Hematopoietic multipotent progenitor cell treated with erythropoietin and hydrocortisone succinate and interleukin-3 and kit ligand, for 8 days (in vitro differentiated cells): ENCODE results near the gene SCAI.
"Not testable (repeated sequence)": the region's sequence is repeated elsewhere in the genome, so short reads cannot be mapped to it uniquely, and the experiment has no call there.

Experiments
- DNase-seq: peaks from one replicate; pipeline ENCODE4 v3.0.0-alpha.2; 2015

The SCAI gene

DNA sequence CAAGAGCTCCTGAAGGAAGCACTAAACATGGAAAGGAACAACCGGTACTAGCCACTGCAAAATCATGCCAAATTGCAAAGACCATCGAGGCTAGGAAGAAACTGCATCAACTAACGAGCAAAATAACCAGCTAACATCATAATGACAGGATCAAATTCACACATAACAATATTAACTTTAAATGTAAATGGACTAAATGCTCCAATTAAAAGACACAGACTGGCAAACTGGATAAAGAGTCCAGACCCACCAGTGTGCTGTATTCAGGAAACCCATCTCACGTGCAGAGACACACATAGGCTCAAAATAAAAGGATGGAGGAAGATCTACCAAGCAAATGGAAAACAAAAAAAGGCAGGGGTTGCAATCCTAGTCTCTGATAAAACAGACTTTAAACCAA, 131.3 kb downstream of the SCAI start:
- not testable (repeated sequence) for DNase-seq

- DNase-seq = no peak
These were observed 134.7 kb downstream of the SCAI start for GRCh38 chr9:125008599-125008998.

- DNase-seq = no peak
These were observed 140.0 kb downstream of the SCAI start for GRCh38 chr9:125003332-125003731.

DNA sequence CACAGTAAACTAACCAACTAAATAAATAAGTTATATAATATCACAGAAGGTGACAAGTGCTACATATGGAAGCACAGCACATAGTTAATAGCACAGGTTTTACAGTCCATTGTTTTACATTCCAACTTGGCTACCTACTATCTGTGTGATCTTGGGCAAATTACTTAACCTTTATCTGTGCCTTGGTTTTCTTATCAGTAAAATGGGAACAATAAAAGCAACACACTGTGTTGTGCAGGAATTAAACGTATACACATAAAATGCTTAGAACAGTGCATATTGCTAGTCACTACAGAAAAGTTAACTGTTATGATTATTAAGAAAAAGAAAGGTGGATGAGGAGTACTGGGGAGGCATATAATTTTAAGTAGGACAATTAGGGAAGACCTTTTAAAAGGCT, 159.6 kb downstream of the SCAI start:
- no peak for DNase-seq

DNA sequence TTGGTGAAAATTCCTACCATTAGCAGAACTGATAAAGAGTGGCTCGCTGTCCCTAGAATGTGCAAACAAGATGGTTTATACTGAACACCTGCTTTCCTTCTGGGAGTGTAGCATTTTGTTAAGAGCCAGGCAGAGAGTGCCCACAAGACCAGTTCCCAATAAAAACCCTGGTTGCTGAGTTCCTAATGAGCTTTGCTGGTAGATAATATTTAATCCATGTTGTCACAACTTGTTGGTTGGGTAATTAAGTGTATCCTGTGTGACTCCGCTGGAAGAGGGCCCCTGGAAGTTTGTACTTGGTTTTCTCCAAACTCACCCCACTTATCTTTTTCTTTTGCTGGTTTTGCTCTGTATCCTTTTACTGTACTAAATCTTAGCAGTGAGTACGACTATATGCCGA, 162.9 kb downstream of the SCAI start:
- DNase-seq = no peak

- DNase-seq = no peak
These were observed 168.2 kb downstream of the SCAI start for GRCh38 chr9:124975131-124975530.

GRCh38 chr9:124973807-124974206, 169.5 kb downstream of the SCAI start:
- DNase-seq = peak; percentile 95

- no peak for DNase-seq
These were observed 171.0 kb downstream of the SCAI start for GRCh38 chr9:124972241-124972770.

DNA sequence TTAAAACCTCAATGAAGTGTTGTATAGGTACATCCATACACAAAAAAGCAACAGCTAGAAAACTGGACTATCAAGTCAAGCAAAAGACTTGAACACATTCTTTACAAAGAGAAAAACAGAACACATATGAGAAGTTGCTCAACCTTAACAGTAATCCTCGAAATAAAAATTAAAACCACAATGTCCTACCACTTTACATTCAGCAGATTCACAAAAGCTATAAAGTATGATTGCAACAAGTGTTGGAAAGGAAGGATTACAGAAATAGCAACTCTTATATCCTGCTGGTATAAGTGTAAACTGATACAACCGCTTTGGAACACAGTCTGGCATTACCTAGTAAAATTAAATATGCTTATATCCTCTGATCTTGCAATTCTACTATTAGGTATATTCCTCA, 173.9 kb downstream of the SCAI start:
- DNase-seq = no peak

DNA sequence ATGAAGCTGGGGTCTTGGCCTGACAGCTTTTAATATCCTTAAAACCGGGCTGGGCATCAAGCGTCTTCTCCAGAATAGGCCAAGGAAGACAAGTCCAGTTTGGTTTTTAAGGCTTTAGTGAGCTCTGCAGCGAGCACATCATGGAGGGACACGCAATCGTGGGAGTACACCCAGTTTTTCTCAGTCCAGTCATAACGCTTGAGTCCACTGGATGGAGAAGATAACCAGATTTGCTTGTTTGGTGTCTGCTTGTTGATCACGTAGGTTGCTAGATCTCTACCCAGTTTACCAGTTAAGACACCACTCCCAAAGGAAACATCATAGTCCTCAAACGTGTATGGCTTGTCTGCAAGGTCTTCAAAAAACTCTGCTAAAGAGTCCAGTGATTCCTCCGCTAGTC, 175.1 kb downstream of the SCAI start:
- no peak for DNase-seq

GRCh38 chr9:124965775-124966568, 177.4 kb downstream of the SCAI start:
- DNase-seq = not testable (repeated sequence)

DNA sequence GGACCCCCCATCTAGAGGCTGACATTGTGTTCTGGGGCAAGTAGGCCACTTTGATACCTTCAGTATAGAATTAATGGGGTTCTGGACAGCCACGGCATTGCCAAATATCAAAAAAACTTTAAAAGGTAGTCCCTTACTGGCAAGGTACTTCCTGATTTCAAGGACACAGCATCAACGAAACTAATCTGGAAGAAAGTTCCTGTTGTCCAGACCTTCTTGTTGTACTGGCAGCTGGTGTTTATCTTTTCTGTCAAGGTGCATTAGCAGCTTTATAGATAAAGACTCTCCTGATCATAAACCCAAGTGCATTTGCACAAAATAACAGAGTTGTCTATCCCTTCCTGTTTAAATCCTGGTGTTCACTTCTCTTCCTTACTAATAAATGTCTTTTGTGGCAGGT, 178.7 kb downstream of the SCAI start:
- peak; percentile 82 for DNase-seq

DNA sequence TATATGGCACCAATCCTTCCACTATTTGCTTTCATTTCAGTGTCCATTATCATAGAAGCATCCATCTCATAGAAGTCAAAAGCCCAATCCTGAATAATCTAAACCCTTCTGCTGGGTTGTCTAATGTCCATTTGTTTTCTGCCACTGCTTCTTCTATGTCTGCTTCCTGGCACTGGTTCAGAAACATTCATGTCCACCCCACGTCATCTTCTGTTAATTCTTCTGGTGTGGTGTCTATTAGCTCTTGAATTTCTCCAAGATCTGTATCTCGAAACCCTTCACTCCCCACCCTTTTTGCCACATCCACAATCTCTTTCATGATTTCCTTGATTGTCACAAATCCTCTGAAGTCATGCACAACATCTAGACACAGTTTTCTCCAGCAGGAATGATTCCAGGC, 179.3 kb downstream of the SCAI start:
- no peak for DNase-seq

DNA sequence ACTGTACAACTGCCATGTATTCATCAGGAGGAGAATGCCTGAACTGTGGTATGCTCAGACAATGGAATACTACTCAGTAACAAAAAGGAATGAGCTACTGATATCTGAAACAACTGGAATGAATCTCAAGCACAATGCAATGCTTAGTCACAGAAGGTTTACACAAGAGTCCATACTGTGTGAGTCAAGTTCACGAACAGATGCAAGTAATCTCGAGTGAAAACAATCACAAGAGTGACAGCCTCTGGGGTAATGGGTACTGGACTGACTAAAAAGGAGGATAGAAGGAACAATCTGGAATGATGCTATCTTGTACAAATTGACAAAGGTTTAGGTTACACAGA, 182.9 kb downstream of the SCAI start:
- DNase-seq = no peak

- not testable (repeated sequence) for DNase-seq
These were observed 183.5 kb downstream of the SCAI start for GRCh38 chr9:124959671-124960408.

DNA sequence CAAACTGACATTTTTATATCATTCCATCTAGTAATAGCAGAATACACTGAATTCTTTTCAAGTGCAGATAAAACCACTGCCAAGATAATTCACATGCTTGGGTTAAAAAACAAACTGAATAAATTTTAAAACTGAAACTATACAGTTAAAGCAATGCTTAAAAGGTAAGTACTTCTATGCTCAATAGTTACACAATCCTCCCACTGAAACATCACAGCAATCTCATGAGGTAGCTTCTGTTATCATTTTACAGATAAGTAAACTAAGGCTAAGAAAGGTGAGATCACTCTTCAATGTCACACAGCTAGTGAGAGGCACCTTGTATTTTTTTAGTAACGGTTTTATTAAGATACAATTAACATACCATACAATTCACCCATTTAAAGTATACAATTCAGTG, 189.1 kb downstream of the SCAI start:
- no peak for DNase-seq

- no peak for DNase-seq
These were observed 193.1 kb downstream of the SCAI start for GRCh38 chr9:124950050-124950718.

- no peak for DNase-seq
These were observed 193.9 kb downstream of the SCAI start for GRCh38 chr9:124949387-124949786.

DNA sequence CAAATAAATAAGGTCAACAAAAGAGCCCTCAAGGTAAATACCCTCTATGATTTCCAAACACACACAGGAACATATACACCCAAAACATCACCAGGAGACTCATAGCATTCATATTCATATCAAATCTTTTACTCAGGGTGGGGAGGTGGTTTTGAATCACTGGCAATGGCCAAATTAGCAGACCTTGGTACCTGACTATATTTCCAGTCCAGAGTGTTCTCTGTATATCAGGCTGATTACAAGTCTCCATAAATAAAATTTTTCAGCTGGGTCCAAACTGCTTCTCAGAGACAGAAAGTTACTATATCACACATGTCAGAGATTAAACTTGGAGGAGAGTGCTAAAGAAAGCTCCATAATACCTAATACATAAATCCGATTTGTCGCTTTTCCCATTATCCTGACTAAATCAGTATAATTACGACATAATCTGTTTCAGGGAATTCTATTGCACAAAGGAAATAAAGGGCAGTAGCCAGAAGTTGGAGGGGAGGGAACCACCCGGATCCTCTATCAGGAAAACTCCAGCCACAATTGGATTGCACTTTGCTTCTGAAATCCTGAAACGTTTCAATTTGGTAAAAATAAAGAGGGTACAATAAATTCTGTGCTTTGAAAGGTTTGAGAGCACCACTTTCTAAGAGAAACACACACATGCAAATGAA, 195.5 kb downstream of the SCAI start:
- no peak for DNase-seq

GRCh38 chr9:124946167-124946566, 197.2 kb downstream of the SCAI start:
- DNase-seq = no peak

- DNase-seq = peak; percentile 65
These were observed 201.4 kb downstream of the SCAI start for GRCh38 chr9:124941679-124942561.
